ENCODE results near the gene PCDHA6.

PCDHA6 gene

DNA sequence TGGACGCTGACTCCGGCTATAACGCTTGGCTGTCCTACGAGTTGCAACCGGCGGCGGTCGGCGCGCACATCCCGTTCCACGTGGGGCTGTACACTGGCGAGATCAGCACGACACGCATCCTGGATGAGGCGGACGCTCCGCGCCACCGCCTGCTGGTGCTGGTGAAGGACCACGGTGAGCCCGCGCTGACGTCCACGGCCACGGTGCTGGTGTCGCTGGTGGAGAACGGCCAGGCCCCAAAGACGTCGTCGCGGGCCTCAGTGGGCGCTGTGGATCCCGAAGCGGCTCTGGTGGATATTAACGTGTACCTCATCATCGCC lies 49.5 kb downstream of the PCDHA6 start:
- H3K4me3 ChIP-seq (ENCODE audit: low read depth, low read length), result no peak overlapping the region
- TF ChIP-seq, protein P1, sequence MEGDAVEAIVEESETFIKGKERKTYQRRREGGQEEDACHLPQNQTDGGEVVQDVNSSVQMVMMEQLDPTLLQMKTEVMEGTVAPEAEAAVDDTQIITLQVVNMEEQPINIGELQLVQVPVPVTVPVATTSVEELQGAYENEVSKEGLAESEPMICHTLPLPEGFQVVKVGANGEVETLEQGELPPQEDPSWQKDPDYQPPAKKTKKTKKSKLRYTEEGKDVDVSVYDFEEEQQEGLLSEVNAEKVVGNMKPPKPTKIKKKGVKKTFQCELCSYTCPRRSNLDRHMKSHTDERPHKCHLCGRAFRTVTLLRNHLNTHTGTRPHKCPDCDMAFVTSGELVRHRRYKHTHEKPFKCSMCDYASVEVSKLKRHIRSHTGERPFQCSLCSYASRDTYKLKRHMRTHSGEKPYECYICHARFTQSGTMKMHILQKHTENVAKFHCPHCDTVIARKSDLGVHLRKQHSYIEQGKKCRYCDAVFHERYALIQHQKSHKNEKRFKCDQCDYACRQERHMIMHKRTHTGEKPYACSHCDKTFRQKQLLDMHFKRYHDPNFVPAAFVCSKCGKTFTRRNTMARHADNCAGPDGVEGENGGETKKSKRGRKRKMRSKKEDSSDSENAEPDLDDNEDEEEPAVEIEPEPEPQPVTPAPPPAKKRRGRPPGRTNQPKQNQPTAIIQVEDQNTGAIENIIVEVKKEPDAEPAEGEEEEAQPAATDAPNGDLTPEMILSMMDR (IDR thresholded peaks at IDR 0.05; ENCODE audit: insufficient read depth, low read depth, low read length, missing control alignments), result no peak
- no peak for DNase-seq (ENCODE audit: low read depth)
